ENCODE data around the gene TAGAP.

Gene TAGAP

GRCh38 chr6:159071843-159072769 is 27.3 kb upstream of the TAGAP start:
- no peak for DNase-seq (ENCODE audit: low read depth in 2 of 2)

DNA sequence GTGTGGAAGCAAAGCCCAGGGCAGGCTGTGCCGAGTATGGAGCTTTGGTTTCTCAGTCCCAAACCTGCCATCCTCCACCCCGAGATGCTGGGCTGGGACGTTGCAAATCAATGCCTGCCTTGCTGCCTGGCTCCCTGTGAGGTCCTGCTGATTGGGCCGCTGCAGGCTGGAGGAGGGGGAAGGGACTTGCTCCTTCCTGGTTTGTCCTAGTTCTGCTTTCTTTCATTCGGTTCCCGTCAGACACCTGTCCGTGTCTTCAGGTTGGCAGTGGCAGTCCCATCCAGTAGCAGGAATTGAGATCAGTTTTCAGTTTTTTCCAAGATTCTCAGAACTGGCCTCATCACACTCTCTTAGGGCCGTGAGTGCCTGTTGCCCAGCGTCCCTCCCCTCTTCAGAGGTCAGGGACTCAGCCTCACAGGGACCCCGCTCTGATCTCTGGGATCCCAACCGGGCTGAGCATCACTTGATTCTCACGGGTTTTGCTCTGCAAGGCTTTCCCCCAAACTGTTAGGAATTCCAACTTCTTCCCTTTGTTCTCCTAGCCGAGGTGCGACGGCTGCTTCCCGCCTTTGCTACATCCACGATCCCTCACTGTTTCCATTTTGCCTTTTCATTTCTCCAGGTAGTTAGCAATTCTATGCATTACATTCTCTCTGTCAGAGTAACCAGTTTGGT is 24.2 kb upstream of the TAGAP start:
- DNase-seq (ENCODE audit: low read depth in 2 of 2): no peak

DNA sequence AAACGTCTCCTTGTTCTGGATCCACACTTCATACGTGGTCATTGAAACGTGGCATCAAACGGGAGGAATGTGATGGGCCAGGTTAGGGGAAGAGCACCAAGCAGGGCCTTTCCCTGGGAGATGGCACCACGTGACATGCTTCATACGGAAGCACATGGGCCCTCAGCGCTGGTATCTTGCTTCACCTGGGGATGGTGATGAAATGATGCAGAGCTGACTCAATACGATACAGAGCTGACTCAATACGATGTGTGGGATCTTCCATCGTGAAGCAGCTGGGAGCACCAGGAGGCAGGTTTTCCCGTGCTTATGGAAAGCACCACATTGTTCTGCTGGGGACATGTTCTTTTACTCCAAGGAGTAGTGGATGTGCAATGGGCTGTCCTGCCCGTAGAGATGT is 22.5 kb upstream of the TAGAP start:
- no peak for DNase-seq (ENCODE audit: low read depth in 2 of 2)

DNA sequence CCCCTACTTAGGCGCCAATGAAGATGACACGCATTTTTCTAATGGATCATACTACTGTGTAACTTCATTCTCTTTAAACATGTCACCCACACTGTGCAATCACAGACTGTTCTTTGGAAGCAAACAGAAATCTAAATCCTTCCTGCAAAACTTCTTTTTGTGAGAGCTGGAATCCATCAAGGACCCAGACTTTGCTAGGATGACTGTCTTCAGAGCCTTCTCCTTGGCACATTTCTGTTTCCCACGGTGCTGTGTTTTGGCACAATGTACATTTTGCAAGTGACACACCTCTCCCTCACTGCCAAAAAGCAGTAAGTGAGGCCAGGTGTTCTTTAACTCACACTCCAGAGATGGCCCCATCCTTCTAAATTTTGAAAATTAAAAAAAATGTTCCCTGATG is 21.7 kb upstream of the TAGAP start:
- no peak for DNase-seq (ENCODE audit: low read depth in 2 of 2)

DNA sequence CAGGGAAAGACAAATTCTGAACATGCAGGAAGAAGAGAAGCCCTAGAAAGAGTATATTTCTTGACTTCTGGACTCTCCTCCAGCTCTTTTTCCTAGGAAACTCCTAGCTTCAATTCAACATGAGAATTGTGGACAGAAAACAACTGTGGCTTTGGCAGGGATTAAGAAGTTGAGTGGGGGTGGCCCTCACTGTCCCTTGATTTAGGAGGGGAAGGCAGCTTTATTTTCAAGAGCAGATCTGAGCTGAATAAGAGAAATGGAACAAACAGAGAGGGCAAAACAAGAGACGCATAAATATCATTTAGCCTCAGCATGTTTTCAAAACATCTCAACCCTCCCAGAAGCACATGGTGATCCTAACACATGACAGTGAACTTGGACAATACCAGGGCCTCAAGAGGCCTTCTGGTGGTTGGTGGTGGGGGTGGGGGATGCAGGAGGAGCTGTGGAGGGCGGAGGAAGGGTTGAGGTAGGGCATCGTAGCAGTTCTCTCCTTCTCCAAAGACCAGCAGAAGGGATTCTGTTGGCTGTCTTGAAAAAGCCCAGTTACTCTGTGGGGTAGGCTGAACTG is 21.1 kb upstream of the TAGAP start:
- no peak for DNase-seq (ENCODE audit: low read depth in 2 of 2)

- DNase-seq (ENCODE audit: low read depth in 2 of 2): no peak
Measured at GRCh38 chr6:159065091-159065490, 20.3 kb upstream of the TAGAP start.

GRCh38 chr6:159064477-159064876 is 19.7 kb upstream of the TAGAP start:
- no peak for DNase-seq (ENCODE audit: low read depth in 2 of 2)

DNA sequence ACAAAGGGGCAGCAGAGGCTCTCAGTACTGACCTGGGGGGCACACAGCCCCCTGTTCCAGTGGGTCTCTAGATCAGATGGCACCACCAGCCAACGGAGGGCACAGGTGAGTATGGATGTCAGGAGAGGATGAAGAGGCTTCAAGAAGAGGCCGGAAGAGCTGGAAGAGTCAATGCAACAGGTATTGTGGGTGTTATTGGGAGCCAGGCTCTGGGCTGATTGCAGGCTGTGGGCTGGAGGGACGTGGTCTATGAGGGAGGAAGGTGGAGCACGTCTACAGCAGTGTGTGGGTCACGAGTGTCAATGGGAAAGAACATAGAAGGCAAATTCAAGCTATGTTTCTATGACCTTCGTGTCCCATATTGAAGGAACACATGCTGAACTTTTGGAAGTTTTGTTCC is 18.8 kb upstream of the TAGAP start:
- DNase-seq (ENCODE audit: low read depth in 2 of 2): no peak

DNA sequence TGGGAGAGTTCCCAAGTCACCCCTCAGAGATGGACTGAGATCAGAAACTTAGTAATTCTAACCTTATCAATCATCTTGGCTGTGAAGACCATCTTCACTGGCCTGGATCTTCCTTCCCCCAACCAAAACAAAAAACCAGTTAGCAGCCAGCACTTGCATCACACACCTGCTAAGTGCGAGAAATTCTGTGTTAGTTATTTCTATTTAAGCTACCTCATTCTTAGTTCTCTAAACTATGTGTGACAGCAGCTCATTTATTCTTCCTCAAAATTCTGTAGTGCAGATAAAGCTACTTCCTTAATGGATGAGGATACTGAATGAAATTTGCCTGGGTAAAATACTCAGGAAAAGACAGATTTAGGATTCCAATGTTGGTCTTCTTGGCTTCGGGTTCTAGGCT is 18.2 kb upstream of the TAGAP start:
- no peak for DNase-seq (ENCODE audit: low read depth in 2 of 2)

- no peak for DNase-seq (ENCODE audit: low read depth in 2 of 2)
Measured at GRCh38 chr6:159062564-159062945, 17.8 kb upstream of the TAGAP start.

DNA sequence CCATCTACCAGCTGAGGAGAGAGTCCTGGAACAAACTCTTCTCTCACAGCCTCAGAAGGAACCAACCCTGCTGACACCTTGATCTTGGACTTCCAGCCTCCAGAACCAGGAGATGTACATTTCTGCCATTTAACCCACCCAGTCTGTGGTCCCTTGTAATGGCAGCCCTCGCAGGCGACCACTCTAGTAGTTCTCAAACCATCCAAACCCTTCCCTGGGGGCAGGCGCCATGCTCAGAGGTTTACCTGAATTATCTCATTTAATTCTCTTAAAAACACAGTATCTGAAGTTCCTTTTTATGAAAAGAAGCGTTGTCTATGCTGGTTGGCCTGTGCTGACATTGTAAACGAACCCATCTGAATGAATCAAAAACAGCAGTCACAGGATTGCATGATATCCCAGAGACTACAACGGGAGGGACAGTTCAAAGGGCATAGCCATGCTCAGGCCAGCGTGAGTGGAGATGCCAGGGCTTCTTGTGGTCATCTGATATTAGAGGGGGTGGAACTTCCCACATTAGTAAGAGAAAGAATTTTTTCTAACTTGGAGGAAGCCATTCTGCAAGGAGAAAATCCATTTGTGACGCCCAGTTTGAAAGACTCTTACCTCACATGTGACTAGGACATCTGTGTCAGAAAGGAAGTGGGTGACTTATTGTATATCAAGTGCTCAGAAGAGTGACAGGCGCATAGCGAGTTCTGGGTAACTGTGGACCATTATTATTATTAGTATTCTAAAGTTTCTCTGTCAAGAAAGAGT is 17.2 kb upstream of the TAGAP start:
- no peak for DNase-seq (ENCODE audit: low read depth in 2 of 2)

- no peak for DNase-seq (ENCODE audit: low read depth in 2 of 2)
Measured at GRCh38 chr6:159061146-159061545, 16.4 kb upstream of the TAGAP start.

DNA sequence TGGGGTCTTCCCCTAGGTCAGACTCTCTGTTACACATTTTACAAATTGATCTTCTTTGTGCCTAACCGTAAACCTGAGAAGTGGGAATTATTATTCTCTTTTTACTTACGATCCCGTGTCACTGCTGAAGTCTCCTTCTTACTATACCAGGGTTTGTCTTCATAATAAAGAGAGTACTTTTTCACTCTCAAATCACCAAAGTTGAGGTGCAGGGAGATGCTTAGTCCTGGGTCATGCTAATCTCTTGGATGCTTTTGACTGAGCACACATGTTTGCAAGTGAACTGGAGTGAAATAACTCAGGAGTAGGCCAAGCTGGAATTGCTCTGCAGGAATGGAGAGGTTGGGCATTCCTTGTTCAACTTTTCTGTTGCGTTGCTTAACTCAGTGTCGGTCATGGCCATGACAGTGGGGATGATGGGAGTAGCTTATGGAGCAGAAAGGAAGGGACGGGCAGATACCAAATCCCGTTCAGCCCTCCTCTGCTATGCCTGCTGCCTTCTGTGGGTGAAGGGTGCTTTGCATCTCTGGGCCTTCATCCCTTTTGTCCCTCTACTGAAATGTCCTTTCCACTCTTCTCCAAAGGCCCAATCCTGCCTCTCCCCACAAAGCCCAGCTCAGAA is 15.2 kb upstream of the TAGAP start:
- DNase-seq (ENCODE audit: low read depth in 2 of 2): no peak

DNA sequence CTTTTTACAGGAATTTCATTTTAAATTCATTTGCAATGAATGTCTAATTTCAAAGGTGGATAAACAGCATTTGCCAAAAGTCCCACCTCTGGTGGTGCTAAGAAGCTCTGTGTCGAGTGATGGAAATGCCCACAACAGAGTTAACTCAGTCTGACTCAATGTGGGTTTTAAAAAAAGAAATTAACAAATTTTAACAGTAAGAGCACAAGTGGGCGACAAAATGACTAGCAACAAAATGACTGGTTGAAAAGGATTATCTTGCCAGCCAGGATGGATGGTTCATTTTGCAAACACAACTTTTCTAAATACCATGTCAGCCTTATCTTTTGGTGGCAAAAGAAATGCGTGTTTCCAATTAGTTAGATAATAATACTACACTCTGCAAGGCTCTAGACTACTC is 14.3 kb upstream of the TAGAP start:
- DNase-seq (ENCODE audit: low read depth in 2 of 2): no peak

GRCh38 chr6:159056899-159057298 is 12.1 kb upstream of the TAGAP start:
- no peak for DNase-seq (ENCODE audit: low read depth in 2 of 2)

GRCh38 chr6:159056432-159056831 is 11.6 kb upstream of the TAGAP start:
- DNase-seq (ENCODE audit: low read depth in 2 of 2): no peak

GRCh38 chr6:159056003-159056402 is 11.2 kb upstream of the TAGAP start:
- no peak for DNase-seq (ENCODE audit: low read depth in 2 of 2)

- no peak for DNase-seq (ENCODE audit: low read depth in 2 of 2)
Measured at GRCh38 chr6:159053781-159054398, 9.1 kb upstream of the TAGAP start.

DNA sequence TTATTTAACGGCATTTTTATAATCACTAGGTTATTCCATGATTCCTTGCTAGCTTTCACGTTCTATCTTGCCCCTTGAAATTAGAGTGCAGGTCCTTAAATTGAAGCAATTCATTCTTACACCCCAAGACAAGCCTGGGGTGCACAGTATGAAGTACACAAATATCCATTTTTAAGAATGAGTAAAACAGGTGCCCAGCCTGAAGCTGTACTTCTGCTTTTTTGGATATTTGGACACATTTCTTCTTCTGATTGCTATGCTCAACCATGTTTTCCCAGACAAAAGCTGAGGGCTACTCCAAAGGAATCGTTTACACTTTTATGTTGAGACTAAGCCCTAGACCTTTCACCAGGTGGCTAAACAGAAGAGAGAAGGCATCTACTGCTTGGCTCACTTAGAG is 7.9 kb upstream of the TAGAP start:
- DNase-seq (ENCODE audit: low read depth in 2 of 2): no peak

GRCh38 chr6:159047891-159048685 is 3.3 kb upstream of the TAGAP start:
- no peak for DNase-seq (ENCODE audit: low read depth in 2 of 2)

Measured in stimulated activated CD8-positive, alpha-beta memory T cell treated with anti-CD3 and anti-CD28 coated beads, Interleukin-15, amount 100 ng/mL, for 48 hours (primary cell).